HK-2 (cell line): Measurements from ENCODE around the gene CARMIL1.

Experiments used
- DNase-seq: peaks from one replicate; pipeline ENCODE4 v3.0.0-alpha.2; 2018; ENCODE audit not compliant: unreplicated experiment

CARMIL1 gene

GRCh38 chr6:25615471-25615870 is 336.3 kb downstream of the CARMIL1 start:
- DNase-seq: no peak

GRCh38 chr6:25617997-25618396 is 338.8 kb downstream of the CARMIL1 start:
- DNase-seq: no peak

GRCh38 chr6:25619217-25619616 is 340.0 kb downstream of the CARMIL1 start:
- DNase-seq: no peak

- no peak for DNase-seq
Observed at GRCh38 chr6:25620391-25620790, 341.2 kb downstream of the CARMIL1 start.

GRCh38 chr6:25623065-25623464 is 343.9 kb downstream of the CARMIL1 start:
- DNase-seq: no peak

- DNase-seq: no peak
Observed at GRCh38 chr6:25623879-25624278, 344.7 kb downstream of the CARMIL1 start.

- DNase-seq: no peak
Observed at GRCh38 chr6:25627001-25627400, 347.8 kb downstream of the CARMIL1 start.

GRCh38 chr6:25628471-25629197 is 349.5 kb downstream of the CARMIL1 start:
- DNase-seq: no peak

GRCh38 chr6:25629198-25629576 is 350.0 kb downstream of the CARMIL1 start:
- no peak for DNase-seq

- DNase-seq: no peak
Observed at GRCh38 chr6:25630508-25631278, 351.5 kb downstream of the CARMIL1 start.

- DNase-seq: no peak
Observed at GRCh38 chr6:25635886-25636317, 356.7 kb downstream of the CARMIL1 start.

GRCh38 chr6:25637211-25637610 is 358.0 kb downstream of the CARMIL1 start:
- no peak for DNase-seq

- DNase-seq: no peak
Observed at GRCh38 chr6:25637960-25638434, 358.8 kb downstream of the CARMIL1 start.

- no peak for DNase-seq
Observed at GRCh38 chr6:25639653-25640052, 360.5 kb downstream of the CARMIL1 start.

- DNase-seq: no peak
Observed at GRCh38 chr6:25640446-25640845, 361.3 kb downstream of the CARMIL1 start.

GRCh38 chr6:25640891-25641290 is 361.7 kb downstream of the CARMIL1 start:
- DNase-seq: no peak

GRCh38 chr6:25641377-25641776 is 362.2 kb downstream of the CARMIL1 start:
- DNase-seq: no peak

GRCh38 chr6:25641940-25642666 is 362.9 kb downstream of the CARMIL1 start:
- no peak for DNase-seq

- no peak for DNase-seq
Observed at GRCh38 chr6:25642667-25643328, 363.6 kb downstream of the CARMIL1 start.

GRCh38 chr6:25645916-25646315 is 366.7 kb downstream of the CARMIL1 start:
- no peak for DNase-seq

GRCh38 chr6:25649611-25650010 is 370.4 kb downstream of the CARMIL1 start:
- no peak for DNase-seq

GRCh38 chr6:25652007-25652515 is 372.9 kb downstream of the CARMIL1 start, which contains the start of gene SCGN:
SCGN (plus strand) TSS chr6:25652215; CDS start chr6:25652404, 189 bp downstream.
- peak; percentile 72 for DNase-seq
